MM.1S (cell line): ENCODE results near the gene MILR1.

Experiments used
- DNase-seq: peaks from one replicate; pipeline ENCODE4 v3.0.0-alpha.2; 2015
- H2AFZ ChIP-seq: fragments of 300-600 bp; sonication (generic); 2 replicates; pipeline ENCODE4 v1.6.0; 2016; ENCODE audit warnings: antibody characterized with exemption, low read length
- H3F3A ChIP-seq: fragments of 300-600 bp; sonication (generic); 2 replicates; pipeline ENCODE4 v1.6.1; 2016; ENCODE audit warnings: mild to moderate bottlenecking, antibody characterized with exemption, low read length, moderate library complexity, mixed read lengths; ENCODE audit not compliant: insufficient read depth
- H3K27ac ChIP-seq: fragments of 300-600 bp; sonication (generic); 2 replicates; pipeline ENCODE4 v1.5.1; 2016; ENCODE audit warnings: mild to moderate bottlenecking, low read length
- H3K27me3 ChIP-seq: fragments of 300-600 bp; sonication (generic); replicated peaks from 2 replicates; pipeline ENCODE4 v1.6.0; 2016; ENCODE audit warnings: low read length; ENCODE audit not compliant: insufficient read depth
- H3K36me3 ChIP-seq: fragments of 300-600 bp; sonication (generic); replicated peaks from 2 replicates; pipeline ENCODE4 v1.6.1; 2016; ENCODE audit warnings: mild to moderate bottlenecking, low read length, mixed read lengths; ENCODE audit not compliant: insufficient read depth
- H3K4me1 ChIP-seq: fragments of 300-600 bp; sonication (generic); 2 replicates; pipeline ENCODE4 v1.6.1; 2016; ENCODE audit warnings: low read length, mixed read lengths
- H3K4me2 ChIP-seq: fragments of 300-600 bp; sonication (generic); 2 replicates; pipeline ENCODE4 v1.6.0; 2016; ENCODE audit warnings: low read depth, low read length
- H3K4me3 ChIP-seq: fragments of 300-600 bp; sonication (generic); 2 replicates; pipeline ENCODE4 v1.5.1; 2016; ENCODE audit warnings: low read length, mixed read lengths
- H3K79me2 ChIP-seq: fragments of 300-600 bp; sonication (generic); 2 replicates; pipeline ENCODE4 v1.6.1; 2016; ENCODE audit warnings: mixed run types, low read length, mixed read lengths
- H3K9ac ChIP-seq: fragments of 300-600 bp; sonication (generic); 2 replicates; pipeline ENCODE4 v1.6.1; 2016; ENCODE audit warnings: low read length, mixed read lengths
- H3K9me2 ChIP-seq: fragments of 300-600 bp; sonication (generic); replicated peaks from 2 replicates; pipeline ENCODE4 v1.6.1; 2016; ENCODE audit warnings: mild to moderate bottlenecking, low read length, mixed read lengths; ENCODE audit not compliant: insufficient read depth
- H3K9me3 ChIP-seq: fragments of 300-600 bp; sonication (generic); replicated peaks from 2 replicates; pipeline ENCODE4 v1.6.1; 2016; ENCODE audit warnings: mild to moderate bottlenecking, low read length, mixed read lengths; ENCODE audit not compliant: insufficient read depth
- H4K20me1 ChIP-seq: fragments of 300-600 bp; sonication (generic); 2 replicates; pipeline ENCODE4 v1.6.1; 2016; ENCODE audit warnings: mild to moderate bottlenecking, low read length, moderate library complexity, mixed read lengths; ENCODE audit not compliant: insufficient read depth
- EZH2 ChIP-seq: fragments of 300-600 bp; sonication (generic); optimal IDR thresholded peaks from 2 replicates; pipeline ENCODE3; 2017; ENCODE audit warnings: low read depth, mild to moderate bottlenecking, antibody characterized with exemption, low read length, mixed read lengths
- EZH2phosphoT487 ChIP-seq: fragments of 300-600 bp; sonication (generic); IDR thresholded peaks from 2 replicates; pipeline ENCODE4 v1.6.1; 2018; ENCODE audit warnings: antibody characterized with exemption, low read length
- TF ChIP-seq, protein P1 (sequence below): fragments of 300-600 bp; sonication (generic); IDR thresholded peaks from 2 replicates; pipeline ENCODE4 v1.5.1; 2016; ENCODE audit warnings: antibody characterized with exemption, low read length, mixed read lengths

MILR1 gene

GRCh38 chr17:64498308-64499203 is 49.6 kb downstream of the MILR1 start:
- Histone ChIP-seq H3K4me1 (peaks cover 46% of the 10 kb centered on the region), H3K36me3 (peaks cover 33% of the 10 kb centered on the region), H3K9me3 (no peaks in the 10 kb centered on the region), H4K20me1 (peaks cover 31% of the 10 kb centered on the region), H3K9me2 (no peaks in the 10 kb centered on the region), H3K79me2 (peaks cover 68% of the 10 kb centered on the region), H3K27me3 (no peaks in the 10 kb centered on the region), H3K9ac (peak overlapping the region; percentile 51; the same call in 1 of the 2 replicates), H3K4me3 (0 out of 2 replicates have a peak overlapping the region, but pooled peaks have one; percentile 89), H3K27ac (peak overlapping the region; percentile 86; the same call in 1 of the 2 replicates), H2AFZ (no peak overlapping the region), H3K4me2 (peak overlapping the region; percentile 89; the same call in 1 of the 2 replicates), H3F3A (peaks cover 69% of the 10 kb centered on the region)
- TF ChIP-seq, protein P1, sequence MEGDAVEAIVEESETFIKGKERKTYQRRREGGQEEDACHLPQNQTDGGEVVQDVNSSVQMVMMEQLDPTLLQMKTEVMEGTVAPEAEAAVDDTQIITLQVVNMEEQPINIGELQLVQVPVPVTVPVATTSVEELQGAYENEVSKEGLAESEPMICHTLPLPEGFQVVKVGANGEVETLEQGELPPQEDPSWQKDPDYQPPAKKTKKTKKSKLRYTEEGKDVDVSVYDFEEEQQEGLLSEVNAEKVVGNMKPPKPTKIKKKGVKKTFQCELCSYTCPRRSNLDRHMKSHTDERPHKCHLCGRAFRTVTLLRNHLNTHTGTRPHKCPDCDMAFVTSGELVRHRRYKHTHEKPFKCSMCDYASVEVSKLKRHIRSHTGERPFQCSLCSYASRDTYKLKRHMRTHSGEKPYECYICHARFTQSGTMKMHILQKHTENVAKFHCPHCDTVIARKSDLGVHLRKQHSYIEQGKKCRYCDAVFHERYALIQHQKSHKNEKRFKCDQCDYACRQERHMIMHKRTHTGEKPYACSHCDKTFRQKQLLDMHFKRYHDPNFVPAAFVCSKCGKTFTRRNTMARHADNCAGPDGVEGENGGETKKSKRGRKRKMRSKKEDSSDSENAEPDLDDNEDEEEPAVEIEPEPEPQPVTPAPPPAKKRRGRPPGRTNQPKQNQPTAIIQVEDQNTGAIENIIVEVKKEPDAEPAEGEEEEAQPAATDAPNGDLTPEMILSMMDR = no peak
- TF ChIP-seq EZH2 = no peak
- no peak for TF ChIP-seq EZH2phosphoT487
- DNase-seq = no peak

- Histone ChIP-seq H3K79me2 (peaks cover 72% of the 10 kb centered on the region), H3K9me3 (no peaks in the 10 kb centered on the region), H3K27ac (no peak overlapping the region), H3K36me3 (peaks cover 45% of the 10 kb centered on the region), H4K20me1 (peaks cover 45% of the 10 kb centered on the region), H3F3A (peaks cover 82% of the 10 kb centered on the region), H3K27me3 (no peaks in the 10 kb centered on the region), H3K9ac (no peak overlapping the region), H3K4me1 (peaks cover 50% of the 10 kb centered on the region), H2AFZ (no peak overlapping the region), H3K4me2 (no peak overlapping the region), H3K9me2 (no peaks in the 10 kb centered on the region), H3K4me3 (no peak overlapping the region)
- DNase-seq = no peak
- no peak for TF ChIP-seq EZH2phosphoT487
- no peak for TF ChIP-seq EZH2
- TF ChIP-seq, protein P1 = no peak
These were observed 51.0 kb downstream of the MILR1 start for GRCh38 chr17:64499805-64500486.

GRCh38 chr17:64500487-64500859 is 51.6 kb downstream of the MILR1 start:
- H2AFZ ChIP-seq = no peak overlapping the region

More at GRCh38 chr17:64500487-64500859, 51.6 kb downstream of the MILR1 start:
- H3K4me1 ChIP-seq = peaks cover 50% of the 10 kb centered on the region
- H3K36me3 ChIP-seq = peaks cover 45% of the 10 kb centered on the region
- no peaks in the 10 kb centered on the region for H3K9me3 ChIP-seq
- H3K4me2 ChIP-seq = no peak overlapping the region
- H3K79me2 ChIP-seq = peaks cover 73% of the 10 kb centered on the region
- peaks cover 83% of the 10 kb centered on the region for H3F3A ChIP-seq
- TF ChIP-seq EZH2phosphoT487 = no peak
- TF ChIP-seq, protein P1 = no peak
- TF ChIP-seq EZH2 = no peak
- peaks cover 48% of the 10 kb centered on the region for H4K20me1 ChIP-seq
- DNase-seq = no peak
- no peaks in the 10 kb centered on the region for H3K9me2 ChIP-seq
- no peak overlapping the region for H3K27ac ChIP-seq
- H3K4me3 ChIP-seq = no peak overlapping the region
- H3K9ac ChIP-seq = no peak overlapping the region
- H3K27me3 ChIP-seq = no peaks in the 10 kb centered on the region
